Smooth muscle cell (in vitro differentiated cells): ENCODE measurements around the gene RHOG. TPM values are rescaled to one million over a fixed set of nuclear protein-coding genes. Genes with fewer than 3 reads are reported as not detected.

Experiments used
- DNase-seq: peaks from one replicate; lab custom pipeline; 2025; ENCODE audit not compliant: unreplicated experiment; lab: John Stamatoyannopoulos, UW
- H2AFZ ChIP-seq: fragments of 200-600 bp; sonication (generic); 2 replicates; pipeline ENCODE4 v1.6.0; 2016; ENCODE audit warnings: antibody characterized with exemption, low read depth, mild to moderate bottlenecking
- H3F3A ChIP-seq: fragments of 200-600 bp; sonication (generic); 2 replicates; pipeline ENCODE4 v1.6.0; 2017; ENCODE audit warnings: antibody characterized with exemption, low read depth
- H3K27ac ChIP-seq: fragments of 200-600 bp; sonication (generic); 2 replicates; pipeline ENCODE4 v1.5.1; 2016; ENCODE audit warnings: low read depth, mild to moderate bottlenecking
- H3K27me3 ChIP-seq: fragments of 200-600 bp; sonication (generic); 2 replicates; pipeline ENCODE4 v1.6.1; 2016; ENCODE audit warnings: low read depth, mild to moderate bottlenecking
- H3K36me3 ChIP-seq: fragments of 200-600 bp; sonication (generic); 2 replicates; pipeline ENCODE4 v1.5.1; 2016; ENCODE audit warnings: low read depth
- H3K4me1 ChIP-seq: fragments of 200-600 bp; sonication (generic); 2 replicates; pipeline ENCODE4 v1.5.1; 2016; ENCODE audit warnings: low read depth
- H3K4me2 ChIP-seq: fragments of 200-600 bp; sonication (generic); 2 replicates; pipeline ENCODE4 v1.6.0; 2016; ENCODE audit warnings: mild to moderate bottlenecking
- H3K4me3 ChIP-seq: fragments of 200-600 bp; sonication (generic); 2 replicates; pipeline ENCODE4 v1.5.1; 2016; ENCODE audit warnings: mild to moderate bottlenecking
- H3K79me2 ChIP-seq: fragments of 200-600 bp; sonication (generic); 2 replicates; pipeline ENCODE4 v1.6.0; 2016; ENCODE audit warnings: low read depth, mild to moderate bottlenecking
- H3K9ac ChIP-seq: fragments of 200-600 bp; sonication (generic); 2 replicates; pipeline ENCODE4 v1.6.0; 2016; ENCODE audit warnings: low read depth
- H3K9me3 ChIP-seq: fragments of 200-600 bp; sonication (generic); replicated peaks from 2 replicates; pipeline ENCODE4 v1.5.1; 2016; ENCODE audit warnings: low read depth
- H4K20me1 ChIP-seq: fragments of 200-600 bp; sonication (generic); 2 replicates; pipeline ENCODE4 v1.6.0; 2016; ENCODE audit warnings: low read depth
- whole genome bisulfite sequencing: methylation state at CpG from one replicate; pipeline ENCODE4 v1.1.7; 2016; ENCODE audit warnings: low lambda C conversion rate; 5-methylcytosine and 5-hydroxymethylcytosine counted together
- polyA plus RNA-seq: library from polyadenylated mRNA; unstranded; fragments of >200 nt; fragmentation: Nextera tagmentation; extraction: Ambion mirVana; gene quantifications from 2 replicates; pipeline ENCODE4 v1.2.1, GENCODE V29; 2016
- total RNA-seq: library from RNA; depleted of rRNA; stranded (reverse); fragments of >200 nt; gene quantifications from 2 replicates; pipeline ENCODE4 v1.2.3, GENCODE V29; 2014
- TF ChIP-seq, protein P1 (sequence below): fragments of 200-600 bp; sonication (generic); IDR thresholded peaks from 2 replicates; pipeline ENCODE4 v1.5.1; 2017; ENCODE audit warnings: borderline replicate concordance, mild to moderate bottlenecking, antibody characterized with exemption; ENCODE audit not compliant: insufficient read depth, poor library complexity, severe bottlenecking

The RHOG gene
- total and polyA plus RNA-seq, 2 experiments from 2014 or later = 20.2 to 32.7 TPM

DNA sequence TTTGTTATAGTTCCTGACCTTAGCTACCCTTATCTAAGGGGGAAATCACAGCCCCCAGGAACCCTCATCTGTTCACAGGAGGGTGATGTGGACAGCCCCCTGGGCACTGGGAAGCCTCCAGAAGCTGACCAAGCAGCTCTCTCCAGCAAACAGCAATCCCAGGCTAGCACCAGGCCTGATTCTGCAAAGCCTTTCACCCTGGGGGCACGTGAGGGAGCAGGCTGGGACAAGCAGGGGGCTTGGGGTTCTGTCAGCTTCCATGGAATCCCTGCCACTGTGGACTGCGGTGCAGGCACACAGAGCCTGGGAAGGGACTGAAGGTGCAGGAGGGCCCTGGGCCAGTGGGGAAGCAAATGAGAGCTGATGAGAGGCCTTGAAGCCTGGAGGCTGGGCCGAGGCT, 30.3 kb downstream of the RHOG start:
- Histone ChIP-seq H3K4me1 (no peaks in the 10 kb centered on the region), H3K27ac (no peak overlapping the region), H4K20me1 (no peaks in the 10 kb centered on the region), H3K36me3 (no peaks in the 10 kb centered on the region), H3K4me3 (no peak overlapping the region), H3K4me2 (no peak overlapping the region), H3K27me3 (no peaks in the 10 kb centered on the region), H3F3A (no peaks in the 10 kb centered on the region), H3K9ac (no peak overlapping the region), H3K9me3 (no peaks in the 10 kb centered on the region), H3K79me2 (no peaks in the 10 kb centered on the region), H2AFZ (no peak overlapping the region)
- 73% methylated on average over 3 of the region's 3 CpGs for WGBS
- no peak for DNase-seq
- TF ChIP-seq, protein P1, sequence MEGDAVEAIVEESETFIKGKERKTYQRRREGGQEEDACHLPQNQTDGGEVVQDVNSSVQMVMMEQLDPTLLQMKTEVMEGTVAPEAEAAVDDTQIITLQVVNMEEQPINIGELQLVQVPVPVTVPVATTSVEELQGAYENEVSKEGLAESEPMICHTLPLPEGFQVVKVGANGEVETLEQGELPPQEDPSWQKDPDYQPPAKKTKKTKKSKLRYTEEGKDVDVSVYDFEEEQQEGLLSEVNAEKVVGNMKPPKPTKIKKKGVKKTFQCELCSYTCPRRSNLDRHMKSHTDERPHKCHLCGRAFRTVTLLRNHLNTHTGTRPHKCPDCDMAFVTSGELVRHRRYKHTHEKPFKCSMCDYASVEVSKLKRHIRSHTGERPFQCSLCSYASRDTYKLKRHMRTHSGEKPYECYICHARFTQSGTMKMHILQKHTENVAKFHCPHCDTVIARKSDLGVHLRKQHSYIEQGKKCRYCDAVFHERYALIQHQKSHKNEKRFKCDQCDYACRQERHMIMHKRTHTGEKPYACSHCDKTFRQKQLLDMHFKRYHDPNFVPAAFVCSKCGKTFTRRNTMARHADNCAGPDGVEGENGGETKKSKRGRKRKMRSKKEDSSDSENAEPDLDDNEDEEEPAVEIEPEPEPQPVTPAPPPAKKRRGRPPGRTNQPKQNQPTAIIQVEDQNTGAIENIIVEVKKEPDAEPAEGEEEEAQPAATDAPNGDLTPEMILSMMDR = no peak

DNA sequence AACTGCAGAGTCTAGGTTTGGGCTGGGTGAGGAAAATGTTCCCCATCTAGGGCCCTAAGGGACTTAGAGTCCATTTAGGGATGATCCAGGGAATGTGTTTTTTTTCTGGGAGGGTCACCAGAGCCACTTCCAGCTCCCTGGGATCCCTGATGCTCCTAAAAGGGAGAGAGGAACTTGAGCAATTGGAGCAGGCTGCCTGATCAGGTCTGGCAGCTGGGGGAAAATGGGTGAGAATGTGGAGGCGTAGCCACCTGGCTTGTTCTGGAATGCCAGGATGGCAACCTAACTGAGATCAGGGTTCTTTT, 31.2 kb downstream of the RHOG start:
- TF ChIP-seq, protein P1 = no peak
- no peak overlapping the region for H2AFZ ChIP-seq
- H3K27me3 ChIP-seq = no peaks in the 10 kb centered on the region
- 100% methylated on average over 1 of the region's 1 CpG for WGBS
- no peaks in the 10 kb centered on the region for H3K79me2 ChIP-seq
- H3K4me1 ChIP-seq = no peaks in the 10 kb centered on the region
- H3K9ac ChIP-seq = no peak overlapping the region
- H4K20me1 ChIP-seq = no peaks in the 10 kb centered on the region
- H3K4me2 ChIP-seq = no peak overlapping the region
- no peaks in the 10 kb centered on the region for H3F3A ChIP-seq
- no peak overlapping the region for H3K4me3 ChIP-seq
- no peaks in the 10 kb centered on the region for H3K9me3 ChIP-seq
- no peak overlapping the region for H3K27ac ChIP-seq
- H3K36me3 ChIP-seq = no peaks in the 10 kb centered on the region
- no peak for DNase-seq

DNA sequence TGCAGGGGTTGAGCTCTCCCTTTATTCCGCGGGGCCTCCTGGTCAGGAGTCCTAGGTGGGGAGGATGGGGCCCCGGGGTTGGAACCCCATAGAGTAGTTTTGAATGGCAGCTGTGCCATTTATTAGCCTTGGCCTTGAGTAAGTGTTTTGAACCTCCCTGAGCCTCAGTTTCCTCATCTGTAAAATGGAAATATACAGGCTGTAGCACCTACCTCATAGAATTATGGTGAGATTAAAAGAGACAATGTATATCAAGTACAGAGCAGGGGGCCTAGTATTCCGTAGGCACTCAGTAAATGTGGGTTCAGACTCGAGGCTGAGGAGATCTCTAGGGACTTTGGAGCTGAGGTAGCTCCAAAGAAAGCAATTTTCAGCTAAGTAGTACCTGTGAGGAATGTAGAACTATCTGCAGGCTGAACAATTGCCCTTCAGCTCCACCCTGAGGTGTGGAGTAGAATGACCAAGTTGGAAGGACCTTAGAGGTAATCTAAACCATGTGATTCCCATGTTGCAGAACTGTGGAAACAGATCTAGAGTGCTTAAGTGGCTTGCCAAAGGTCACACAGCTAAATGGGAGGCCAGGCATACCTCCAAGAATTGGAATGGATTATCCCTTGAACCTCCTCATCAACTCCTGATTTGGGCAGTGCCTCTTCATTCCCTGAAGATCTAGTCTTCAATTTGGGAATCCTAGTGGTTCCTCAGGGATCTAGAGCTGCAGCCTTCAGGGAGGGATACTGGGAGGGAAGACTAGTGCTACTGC, 31.7 kb downstream of the RHOG start:
- Histone ChIP-seq H3K27ac (no peak overlapping the region), H3K4me1 (no peaks in the 10 kb centered on the region), H3K9ac (peak overlapping the region; percentile 25), H2AFZ (peak overlapping the region; percentile 91), H3K4me3 (peak overlapping the region; percentile 93), H3K27me3 (no peaks in the 10 kb centered on the region), H3F3A (peaks cover under 1% of the 10 kb centered on the region), H4K20me1 (no peaks in the 10 kb centered on the region), H3K4me2 (peak overlapping the region; percentile 92), H3K36me3 (no peaks in the 10 kb centered on the region), H3K79me2 (no peaks in the 10 kb centered on the region), H3K9me3 (no peaks in the 10 kb centered on the region)
- no peak for DNase-seq
- TF ChIP-seq, protein P1 = peak; percentile 11
- 28% methylated on average over 5 of the region's 5 CpGs for WGBS
